GM19351 (cell line): Measurements from ENCODE around the gene STXBP5.
A peak's percentile ranks its signal among the peaks of the same experiment; 100 is the strongest.

Experiments used
- ATAC-seq: cut with Tn5 transposase; IDR thresholded peaks from one replicate; pipeline ENCODE4 v1.9.1; 2021; ENCODE audit warnings: mild to moderate bottlenecking, moderate library complexity; ENCODE audit not compliant: unreplicated experiment

Gene STXBP5

GRCh38 chr6:147204060-147204785 is at the start of gene STXBP5:
STXBP5 (plus strand) TSS chr6:147204417; CDS start chr6:147204533, 116 bp downstream.
- ATAC-seq = peak; percentile 25

GRCh38 chr6:147154454-147154853 is 49.8 kb upstream of the STXBP5 start:
- ATAC-seq = no peak

- ATAC-seq = no peak
Measured at GRCh38 chr6:147156218-147156617, 48.0 kb upstream of the STXBP5 start.

- ATAC-seq = no peak
Measured at GRCh38 chr6:147156799-147157382, 47.3 kb upstream of the STXBP5 start.

- ATAC-seq = no peak
Measured at GRCh38 chr6:147157930-147158329, 46.3 kb upstream of the STXBP5 start.

- no peak for ATAC-seq
Measured at GRCh38 chr6:147158881-147159280, 45.3 kb upstream of the STXBP5 start.

GRCh38 chr6:147159536-147160374 is 44.5 kb upstream of the STXBP5 start:
- ATAC-seq = no peak

GRCh38 chr6:147160593-147160992 is 43.6 kb upstream of the STXBP5 start:
- ATAC-seq = no peak

GRCh38 chr6:147161253-147161973 is 42.8 kb upstream of the STXBP5 start:
- no peak for ATAC-seq

GRCh38 chr6:147161974-147162495 is 42.2 kb upstream of the STXBP5 start:
- no peak for ATAC-seq

GRCh38 chr6:147164761-147165160 is 39.5 kb upstream of the STXBP5 start:
- ATAC-seq = no peak

GRCh38 chr6:147166360-147166944 is 37.8 kb upstream of the STXBP5 start:
- no peak for ATAC-seq

- no peak for ATAC-seq
Measured at GRCh38 chr6:147166992-147167391, 37.2 kb upstream of the STXBP5 start.

- ATAC-seq = no peak
Measured at GRCh38 chr6:147167576-147168461, 36.4 kb upstream of the STXBP5 start.

GRCh38 chr6:147169529-147169928 is 34.7 kb upstream of the STXBP5 start:
- no peak for ATAC-seq

GRCh38 chr6:147170269-147170668 is 33.9 kb upstream of the STXBP5 start:
- ATAC-seq = no peak

GRCh38 chr6:147173140-147173539 is 31.1 kb upstream of the STXBP5 start:
- ATAC-seq = no peak

GRCh38 chr6:147173675-147174308 is 30.4 kb upstream of the STXBP5 start:
- no peak for ATAC-seq

GRCh38 chr6:147176795-147177194 is 27.4 kb upstream of the STXBP5 start:
- ATAC-seq = no peak
